Activated T-helper 1 cell treated with anti-CD3 and anti-CD28 coated beads, Interleukin-12 subunit alpha, Interleukin-12 subunit beta, Interleukin-2, Interleukin-4 antibody, amounts not matched to agents 30 ng/mL and 10 ng/mL and 1 ng/mL, durations not matched to agents 14 hours and 24 hours and 36 hours (primary cell): ENCODE results near the gene ACTL6B. TPM values are rescaled to one million over a fixed set of nuclear protein-coding genes. Genes with fewer than 3 reads are reported as not detected.
"Not testable (repeated sequence)": the region's sequence is repeated elsewhere in the genome, so short reads cannot be mapped to it uniquely, and the experiment has no call there.

Experiments
- DNase-seq: peaks from one replicate; pipeline ENCODE4 v3.0.0; 2021; ENCODE audit warnings: low spot score
- H3K27ac Mint-ChIP-seq: one replicate; pipeline ENCODE4 v1.8.0; 2021; ENCODE audit warnings: mild to moderate bottlenecking, mixed read lengths
- H3K27me3 Mint-ChIP-seq: one replicate; pipeline ENCODE4 v1.8.0; 2022; ENCODE audit warnings: mild to moderate bottlenecking, moderate library complexity, mixed read lengths; ENCODE audit not compliant: insufficient read depth
- H3K36me3 Mint-ChIP-seq: one replicate; pipeline ENCODE4 v1.8.0; 2021; ENCODE audit warnings: low read depth, mixed read lengths
- H3K4me1 Mint-ChIP-seq: one replicate; pipeline ENCODE4 v1.8.0; 2021; ENCODE audit warnings: low read depth, mixed read lengths
- H3K4me3 Mint-ChIP-seq: one replicate; pipeline ENCODE4 v1.8.0; 2021; ENCODE audit warnings: mild to moderate bottlenecking, moderate library complexity, mixed read lengths
- H3K9me3 Mint-ChIP-seq: one replicate; pipeline ENCODE4 v1.8.0; 2021; ENCODE audit warnings: mixed read lengths
- intact Hi-C: fragments of 100-400 bp; cut with micrococcal nuclease; formaldehyde crosslinking; loops from one replicate; pipeline ENCODE4 v1.15.1; 2024
- total RNA-seq: library from RNA; stranded (reverse); gene quantifications from 2 replicates; pipeline ENCODE4 v1.2.3, GENCODE V29; 2022

ACTL6B gene
- total RNA-seq = not detected in 2 replicates

DNA sequence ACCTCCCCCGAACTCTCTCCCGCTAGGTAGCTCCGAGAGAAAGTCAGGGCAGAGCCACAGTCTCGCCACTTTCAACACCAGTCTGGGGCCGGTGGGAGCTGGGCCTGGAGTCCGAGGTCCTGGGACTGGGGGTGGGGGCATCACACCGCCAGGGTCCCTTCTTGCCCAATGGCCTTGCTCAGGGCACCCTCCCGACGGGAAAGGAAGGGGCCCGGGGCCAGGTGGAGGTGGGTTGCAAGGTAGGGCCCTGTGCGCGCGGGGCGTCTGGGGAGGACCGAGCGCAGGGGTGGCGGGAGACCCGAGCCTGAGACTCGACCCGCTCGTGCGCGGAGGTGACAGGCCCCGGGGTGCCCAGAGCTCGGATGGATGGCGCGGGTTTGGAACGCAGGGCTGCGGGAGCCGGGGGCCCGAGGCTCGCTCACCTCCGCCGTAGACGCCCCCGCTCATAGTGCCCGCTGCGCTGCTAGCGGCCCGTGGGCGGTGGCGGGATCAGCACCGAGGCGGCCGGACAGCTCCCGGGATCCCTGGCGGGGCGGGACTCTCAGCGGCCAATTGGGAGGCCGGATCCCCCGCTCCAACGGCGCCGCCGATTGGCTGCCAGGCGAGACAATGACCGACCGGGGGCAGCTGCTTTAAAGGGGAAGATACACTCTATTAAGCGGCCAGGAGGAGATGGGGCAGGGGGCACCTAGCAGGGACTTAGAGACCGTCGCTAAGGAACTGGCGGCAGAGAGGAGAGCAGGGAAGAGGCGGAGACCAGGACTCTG is at the start of gene ACTL6B:
Gene ACTL6B (minus strand): TSS at position 541 of the 767 bp plus-strand sequence. CDS start 94 bp downstream, at position 447.
- Mint-ChIP-seq H3K4me1 (no peaks in the 10 kb centered on the region), H3K9me3 (no peaks in the 10 kb centered on the region), H3K4me3 (no peak within 1 kb of the TSS), H3K27me3 (peaks cover 33% of the 10 kb centered on the region), H3K27ac (no peak within 1 kb of the TSS), H3K36me3 (no peaks in the 10 kb centered on the region)
- DNase-seq = peak; percentile 67
- intact Hi-C loops = loop anchor here (1.0 to 2.0 kb wide), 2 partner anchors 17 to 21 kb away; partner anchors contain the start of gene GNB2

DNA sequence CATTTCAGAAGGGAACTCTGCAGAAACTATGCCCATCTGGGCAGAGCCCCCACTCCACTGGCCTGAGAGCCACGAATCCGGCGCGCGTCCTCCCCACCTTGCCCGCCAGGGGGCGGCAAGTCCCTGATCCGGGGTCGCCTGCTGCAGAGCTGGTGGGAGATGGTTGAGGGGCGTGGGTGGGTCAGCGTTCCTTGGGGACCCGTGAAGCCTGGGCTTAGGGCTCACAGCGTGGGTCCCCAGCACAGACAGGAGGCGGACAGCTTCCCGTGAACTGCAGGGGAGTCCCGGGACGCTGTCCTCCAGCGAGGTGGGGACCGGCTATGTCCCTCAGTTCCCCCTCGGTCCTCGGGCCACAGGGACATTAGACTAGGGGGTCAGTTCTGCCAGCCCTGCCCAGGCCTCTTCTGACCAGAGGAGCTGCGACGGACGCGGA is 49.1 kb upstream of the ACTL6B start:
- DNase-seq = peak; percentile 74
- no peaks in the 10 kb centered on the region for H3K9me3 Mint-ChIP-seq
- H3K4me1 Mint-ChIP-seq = peaks cover 7% of the 10 kb centered on the region
- H3K27me3 Mint-ChIP-seq = peaks cover 13% of the 10 kb centered on the region
- peak overlapping the region; percentile 98 for H3K4me3 Mint-ChIP-seq
- peaks cover 4% of the 10 kb centered on the region for H3K36me3 Mint-ChIP-seq
- H3K27ac Mint-ChIP-seq = peak overlapping the region; percentile 98
- intact Hi-C loops = loop anchor here (1.0 to 10.0 kb wide), 11 partner anchors 10 to 604 kb away; partner anchors contain the start of genes AP4M1, FBXO24, GNB2 and LRCH4

- H3K9me3 Mint-ChIP-seq = not testable (repeated sequence)
- intact Hi-C loops = loop anchor here (10.0 kb wide), 1 partner anchor 384 kb away; the partner anchor contains the start of gene TRIM56
These were observed 44.8 kb upstream of the ACTL6B start for GRCh38 chr7:100701089-100701488.

GRCh38 chr7:100699018-100699417 is 42.8 kb upstream of the ACTL6B start:
- Mint-ChIP-seq H3K27me3 (peaks cover 41% of the 10 kb centered on the region), H3K4me3 (no peak overlapping the region), H3K9me3 (no peaks in the 10 kb centered on the region), H3K4me1 (peaks cover 7% of the 10 kb centered on the region), H3K27ac (no peak overlapping the region), H3K36me3 (no peaks in the 10 kb centered on the region)
- DNase-seq = no peak
- intact Hi-C loops = no loop called here

More at GRCh38 chr7:100701089-100701488, 44.8 kb upstream of the ACTL6B start:
- H3K4me1 Mint-ChIP-seq, DNase-seq, H3K4me3 Mint-ChIP-seq, H3K27ac Mint-ChIP-seq, H3K36me3 Mint-ChIP-seq: not testable (repeated sequence)
- H3K27me3 Mint-ChIP-seq = peaks cover 31% of the 10 kb centered on the region

GRCh38 chr7:100696123-100696521 is 39.9 kb upstream of the ACTL6B start:
- no peak for DNase-seq
- peak overlapping the region; percentile 78 for H3K4me3 Mint-ChIP-seq
- H3K36me3 Mint-ChIP-seq = peaks cover 9% of the 10 kb centered on the region
- H3K27ac Mint-ChIP-seq = no peak overlapping the region
- H3K4me1 Mint-ChIP-seq = peaks cover 27% of the 10 kb centered on the region
- intact Hi-C loops = no loop called here
- peaks cover 35% of the 10 kb centered on the region for H3K27me3 Mint-ChIP-seq
- no peaks in the 10 kb centered on the region for H3K9me3 Mint-ChIP-seq

- peak; percentile 66 for DNase-seq
- Mint-ChIP-seq H3K27ac (peak within 1 kb of the TSS; percentile 93), H3K36me3 (peaks cover 9% of the 10 kb centered on the region), H3K27me3 (peaks cover 27% of the 10 kb centered on the region), H3K9me3 (no peaks in the 10 kb centered on the region), H3K4me3 (peak within 1 kb of the TSS; percentile 94), H3K4me1 (peaks cover 27% of the 10 kb centered on the region)
- intact Hi-C loops = loop anchor here (5.0 kb wide), 2 partner anchors 158 to 217 kb away; partner anchors contain the start of genes SLC12A9 and TSC22D4
These were observed 38.0 kb upstream of the ACTL6B start, which contains the start of gene GIGYF1 for GRCh38 chr7:100694098-100694745. GIGYF1 (minus strand) TSS chr7:100694250; CDS start chr7:100688238, 6,012 bp downstream.

GRCh38 chr7:100693312-100694097 is 37.3 kb upstream of the ACTL6B start:
- peaks cover 25% of the 10 kb centered on the region for H3K27me3 Mint-ChIP-seq
- H3K9me3 Mint-ChIP-seq = no peaks in the 10 kb centered on the region
- peaks cover 27% of the 10 kb centered on the region for H3K4me1 Mint-ChIP-seq
- H3K4me3 Mint-ChIP-seq = peak overlapping the region; percentile 94
- intact Hi-C loops = loop anchor here (2.0 to 5.0 kb wide), 4 partner anchors 67 to 216 kb away; partner anchors contain the start of genes SLC12A9 and TSC22D4
- H3K27ac Mint-ChIP-seq = peak overlapping the region; percentile 93
- H3K36me3 Mint-ChIP-seq = peaks cover 9% of the 10 kb centered on the region
- no peak for DNase-seq

DNA sequence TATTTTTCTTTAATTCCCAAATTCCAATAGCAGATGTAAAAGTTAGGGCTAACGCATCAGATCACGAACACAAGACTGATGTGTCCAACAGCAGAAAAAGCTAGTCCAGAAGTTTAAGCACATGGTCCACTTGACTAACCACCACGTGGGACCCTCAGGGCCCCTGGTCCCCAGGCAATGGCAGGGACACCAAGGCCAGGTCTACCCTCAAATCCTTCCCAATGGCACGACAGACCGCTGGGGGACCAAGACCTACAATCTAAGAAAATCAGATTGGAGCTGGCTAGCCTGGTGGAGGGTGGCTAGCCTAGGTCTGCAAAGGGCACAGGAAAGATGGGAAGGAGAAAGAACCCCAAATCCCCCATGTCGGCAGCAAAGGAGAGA is 36.3 kb upstream of the ACTL6B start:
- Mint-ChIP-seq H3K4me3 (peak overlapping the region; percentile 94), H3K36me3 (peaks cover 12% of the 10 kb centered on the region), H3K27ac (peak overlapping the region; percentile 93), H3K9me3 (no peaks in the 10 kb centered on the region), H3K27me3 (peaks cover 23% of the 10 kb centered on the region), H3K4me1 (peaks cover 27% of the 10 kb centered on the region)
- no peak for DNase-seq
- intact Hi-C loops = loop anchor here (2.0 to 5.0 kb wide), 4 partner anchors 66 to 215 kb away; partner anchors contain the start of genes SLC12A9 and TSC22D4

DNA sequence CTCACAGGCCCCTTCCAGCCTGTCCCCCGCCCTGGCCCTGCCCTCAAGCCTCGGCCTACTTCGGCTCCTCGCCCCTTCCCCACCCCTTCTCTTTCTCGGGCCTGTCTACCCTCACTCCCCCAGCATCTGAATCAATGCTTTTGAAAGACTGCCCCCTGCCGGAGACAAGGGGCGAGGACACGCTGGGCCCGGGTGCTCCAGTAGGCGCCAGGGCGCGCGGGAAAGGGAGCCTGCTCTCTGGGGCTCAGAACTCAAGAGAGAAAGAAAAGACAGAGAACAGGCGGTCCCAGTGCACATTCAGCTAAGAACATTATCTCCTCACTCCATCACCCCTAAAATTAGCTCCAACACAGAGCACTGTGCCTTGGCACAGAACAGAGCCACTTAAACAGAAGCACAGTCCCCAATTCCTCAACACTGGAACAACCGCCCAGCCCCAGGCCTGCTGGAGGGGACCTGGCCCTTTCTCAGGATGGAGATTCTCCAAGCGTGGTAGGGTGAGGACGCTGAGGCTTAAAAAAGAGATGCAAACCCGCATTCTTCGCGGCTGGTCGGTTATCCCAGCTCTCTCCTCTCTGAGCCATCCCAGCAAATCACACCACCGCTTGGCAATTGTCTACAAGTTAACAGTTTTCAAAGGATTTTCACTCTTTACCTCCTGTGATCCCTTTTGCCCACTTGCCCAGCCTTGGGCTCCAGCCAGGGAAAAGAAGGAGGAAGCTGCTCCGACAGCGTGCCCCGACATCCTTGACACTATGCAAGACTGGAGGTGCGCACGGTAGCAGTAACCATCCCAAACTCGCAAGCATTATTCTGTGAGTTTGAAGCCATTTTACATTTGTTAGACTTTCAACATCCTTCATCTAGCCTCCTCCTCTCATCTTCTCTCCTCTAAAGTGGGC is 35.7 kb upstream of the ACTL6B start:
- intact Hi-C loops = loop anchor here (1.0 to 5.0 kb wide), 10 partner anchors 17 to 215 kb away; partner anchors contain the start of genes FBXO24, LRCH4, MOSPD3 and SLC12A9
- Mint-ChIP-seq H3K9me3 (no peaks in the 10 kb centered on the region), H3K36me3 (peaks cover 13% of the 10 kb centered on the region), H3K27ac (peak overlapping the region; percentile 45), H3K27me3 (peaks cover 16% of the 10 kb centered on the region), H3K4me3 (peak overlapping the region; percentile 94), H3K4me1 (peaks cover 27% of the 10 kb centered on the region)
- peak; percentile 74 for DNase-seq

- Mint-ChIP-seq H3K27ac (no peak overlapping the region), H3K4me1 (peaks cover 21% of the 10 kb centered on the region), H3K27me3 (peaks cover 6% of the 10 kb centered on the region), H3K9me3 (no peaks in the 10 kb centered on the region), H3K4me3 (no peak overlapping the region), H3K36me3 (peaks cover 21% of the 10 kb centered on the region)
- intact Hi-C loops = loop anchor here (5.0 kb wide), 2 partner anchors 163 to 212 kb away; partner anchors contain the start of genes SLC12A9 and TSC22D4
- DNase-seq = no peak
These were observed 33.2 kb upstream of the ACTL6B start for GRCh38 chr7:100689230-100690135.
